Heart left ventricle (tissue), 16 donors: ENCODE results near the gene SEC14L5. TPM values are rescaled to one million over a fixed set of nuclear protein-coding genes. Genes with fewer than 3 reads are reported as not detected.

ENCODE experiments used
- ATAC-seq, 4 donors: fragments of 200-7000 bp; cut with Tn5 transposase; one replicate each; pipeline ENCODE4 v1.9.1; 2020 to 2022; ENCODE audit warnings: moderate library complexity in 4 of 4, mild to moderate bottlenecking in 3 of 4, moderate number of reproducible peaks in 1 of 4
- DNase-seq, 5 donors: peaks; one replicate each; pipeline ENCODE4 v3.0.0-alpha.2; 2020
- H3K27ac ChIP-seq, 12 donors: fragments of 200-600 bp; sonication (generic) in 4 of 12; one replicate each; pipeline versions ENCODE4 v1.5.0 to v1.8.0; 2016 to 2022; ENCODE audit warnings: mild to moderate bottlenecking in 2 of 12
- H3K27me3 ChIP-seq, 9 donors: fragments of 200-600 bp; sonication (generic) in 2 of 9; one replicate each; pipeline versions ENCODE4 v1.5.1 to v1.8.0; 2016 to 2022; ENCODE audit warnings: mild to moderate bottlenecking in 3 of 9
- H3K36me3 ChIP-seq, 9 donors: fragments of 200-600 bp; sonication (generic) in 2 of 9; one replicate each; pipeline versions ENCODE4 v1.5.0 to v1.8.0; 2018 to 2022; ENCODE audit warnings: mild to moderate bottlenecking in 2 of 9
- H3K4me1 ChIP-seq, 12 donors: fragments of 200-600 bp; sonication (generic) in 4 of 12; one replicate each; pipeline versions ENCODE4 v1.5.0 to v1.8.0; 2016 to 2022; ENCODE audit warnings: mild to moderate bottlenecking in 3 of 12
- H3K4me3 ChIP-seq, 12 donors: fragments of 200-600 bp; sonication (generic) in 4 of 12; one replicate each; pipeline versions ENCODE4 v1.5.0 to v1.8.0; 2017 to 2022; ENCODE audit warnings: mild to moderate bottlenecking in 9 of 12, moderate library complexity in 4 of 12
- H3K9me3 ChIP-seq, 12 donors: fragments of 200-600 bp; sonication (generic) in 4 of 12; one replicate each; pipeline versions ENCODE4 v1.5.0 to v1.8.0; 2016 to 2022; ENCODE audit warnings: mild to moderate bottlenecking in 1 of 12
- CTCF ChIP-seq, 12 donors: fragments of 200-600 bp; sonication (generic) in 4 of 12; IDR thresholded peaks; one replicate each; pipeline versions ENCODE4 v1.5.0 to v1.8.0; 2018 to 2022; ENCODE audit warnings: antibody characterized with exemption in 12 of 12, mild to moderate bottlenecking in 5 of 12
- POLR2A ChIP-seq, 2 donors: fragments of 450-650 bp; IDR thresholded peaks; one replicate each; pipeline ENCODE4 v1.6.1; 2017; ENCODE audit warnings: antibody characterized with exemption in 2 of 2, mild to moderate bottlenecking in 2 of 2, moderate library complexity in 2 of 2
- WGBS, 4 donors: extraction: QIAGEN DNeasy Blood & Tissue Kit in 2 of 4; methylation state at CpG; one replicate each; pipeline versions ENCODE4 v1.1.5 to v1.1.7; 2013 to 2018; 5-methylcytosine and 5-hydroxymethylcytosine counted together
- intact Hi-C, 10 donors: fragments of 100-400 bp; cut with DNase I; formaldehyde crosslinking; loops; one replicate each; pipeline versions ENCODE4 v1.11.1 to v1.14.2; 2022
- polyA plus RNA-seq, 2 donors: library from polyadenylated mRNA; stranded (reverse); fragments of 200-250 nt; gene quantifications; one replicate each; pipeline ENCODE4 v1.2.3, GENCODE V29; 2013
- total RNA-seq, 9 donors: library from RNA; depleted of rRNA in 2 of 9; stranded (reverse); fragments of >200 nt in 2 of 9; fragmentation: NEBNext Ultra II Directional in 3 of 9; extraction: Animal tissue kit (Norgen Biotek cat#: 25700) in 3 of 9; gene quantifications; one replicate each; pipeline versions ENCODE4 v1.1.0 to v1.2.4, GENCODE V29; 2016 to 2023
- donor health status: ischemic (EF 13 %, LVEDD 7.1; RV severe dilation, severe dysfunction).
- donor health status: healthy with polysubstance abuse.
- donor health status: DM: no; HTN: yes; CAD: no.
- donor health status: DM: no; HTN: no; CAD: no.
- donor health status: ischemic (EF 25% LVEDD 6.9; RV normal size, moderate dysfunction).
- donor health status: ischemic (EF 25% LVEDD 5.7; RV mildly dilated, moderate dysfunction).
- donor health status: healthy.
- donor health status: DM: yes; HTN: yes; CAD: no.
- donor health status: ischemic (EF 35%, LVEDD 5.7; RV mildly dilated, moderate dysfunction).
- donor health status: nonischemic (EF 11% LVEDD 7.7; RV severe dilation, severe dysfunction).
- donor health status: DM: yes; HTN: yes; CAD: no.
- donor health status: PGD.
- donor health status: ischemic (EF 29% LVEDD 5.4; RV normal size, mild dysfunction).
- donor health status: nonischemic (EF 23%, LVEDD 6.1; RV moderate dilation, normal function).

Gene SEC14L5
- total and polyA plus RNA-seq, 11 donors, result 0.11 to 25.4 (median 5.7) TPM

- Histone ChIP-seq H3K4me1 (peaks cover 0 to 48% (median 39%) of the 10 kb centered on the region in 12 donors), H3K4me3 (no peak overlapping the region), H3K9me3 (no peaks in the 10 kb centered on the region), H3K27me3 (peaks cover 0 to 29% (median 5%) of the 10 kb centered on the region in 9 donors), H3K36me3 (no peaks in the 10 kb centered on the region), H3K27ac (no peak overlapping the region)
- intact Hi-C loops, result loop anchor here in 1 of 10 donors (10.0 kb wide), 1 partner anchor 86 kb away; no protein-coding TSS in a partner anchor
- ATAC-seq (no peak), DNase-seq (no peak)
- TF ChIP-seq CTCF (IDR thresholded peaks at IDR 0.05) (no peak), POLR2A (IDR thresholded peaks at IDR 0.05) (no peak)
- WGBS, 4 donors, result 60 to 68% (median 62%) methylated on average over 4 to 7 of the region's 7 CpGs
Observed at GRCh38 chr16:4940719-4941118, 17.4 kb upstream of the SEC14L5 start.

GRCh38 chr16:4942481-4942880 lies 15.6 kb upstream of the SEC14L5 start:
- Histone ChIP-seq H3K9me3 (no peaks in the 10 kb centered on the region), H3K27ac (peak overlapping the region in 7 of 12 donors; percentile 38 to 74 (median 64)), H3K27me3 (peaks cover 0 to 11% (median 0%) of the 10 kb centered on the region in 9 donors), H3K4me3 (no peak overlapping the region), H3K4me1 (peaks cover 0 to 39% (median 26%) of the 10 kb centered on the region in 12 donors), H3K36me3 (no peaks in the 10 kb centered on the region)
- TF ChIP-seq POLR2A (IDR thresholded peaks at IDR 0.05), result no peak
- TF ChIP-seq CTCF (IDR thresholded peaks at IDR 0.05), result no peak
- 81 to 85% (median 83%) methylated on average over 9 of the region's 9 CpGs for WGBS, 4 donors
- DNase-seq (no peak), ATAC-seq (no peak)
- intact Hi-C loops, result loop anchor here in 1 of 10 donors (10.0 kb wide), 1 partner anchor 88 kb away; no protein-coding TSS in a partner anchor

GRCh38 chr16:4944333-4945281 lies 13.5 kb upstream of the SEC14L5 start:
- Histone ChIP-seq H3K9me3 (no peaks in the 10 kb centered on the region), H3K27ac (peak overlapping the region in 10 of 12 donors; percentile 34 to 76 (median 64)), H3K27me3 (no peaks in the 10 kb centered on the region), H3K4me1 (peaks cover 0 to 39% (median 25%) of the 10 kb centered on the region in 12 donors), H3K4me3 (no peak overlapping the region), H3K36me3 (no peaks in the 10 kb centered on the region)
- TF ChIP-seq POLR2A (IDR thresholded peaks at IDR 0.05) (no peak), CTCF (IDR thresholded peaks at IDR 0.05) (no peak)
- 25 to 49% (median 35%) methylated on average over 13 to 20 of the region's 20 CpGs for WGBS, 4 donors
- peak; percentile 81 to 92 (median 90) for ATAC-seq
- intact Hi-C loops, result loop anchor here in 2 of 10 donors (5.0 to 10.0 kb wide), 2 partner anchors 90 to 97 kb away; partner anchors contain the start of genes GLYR1 (in 1 of the 2) and UBN1 (in 1 of the 2)
- DNase-seq, result peak; percentile 80 to 94 (median 89)
